MM.1S (cell line): Measurements from ENCODE around the gene JSRP1.
A peak's percentile ranks its signal among the peaks of the same experiment; 100 is the strongest.

Source experiments
- EZH2 ChIP-seq: fragments of 300-600 bp; sonication (generic); optimal IDR thresholded peaks from 2 replicates; pipeline ENCODE3; 2017; ENCODE audit warnings: low read depth, mild to moderate bottlenecking, antibody characterized with exemption, low read length, mixed read lengths
- TF ChIP-seq, protein P1 (sequence below): fragments of 300-600 bp; sonication (generic); IDR thresholded peaks from 2 replicates; pipeline ENCODE4 v1.5.1; 2016; ENCODE audit warnings: antibody characterized with exemption, low read length, mixed read lengths

DNA sequence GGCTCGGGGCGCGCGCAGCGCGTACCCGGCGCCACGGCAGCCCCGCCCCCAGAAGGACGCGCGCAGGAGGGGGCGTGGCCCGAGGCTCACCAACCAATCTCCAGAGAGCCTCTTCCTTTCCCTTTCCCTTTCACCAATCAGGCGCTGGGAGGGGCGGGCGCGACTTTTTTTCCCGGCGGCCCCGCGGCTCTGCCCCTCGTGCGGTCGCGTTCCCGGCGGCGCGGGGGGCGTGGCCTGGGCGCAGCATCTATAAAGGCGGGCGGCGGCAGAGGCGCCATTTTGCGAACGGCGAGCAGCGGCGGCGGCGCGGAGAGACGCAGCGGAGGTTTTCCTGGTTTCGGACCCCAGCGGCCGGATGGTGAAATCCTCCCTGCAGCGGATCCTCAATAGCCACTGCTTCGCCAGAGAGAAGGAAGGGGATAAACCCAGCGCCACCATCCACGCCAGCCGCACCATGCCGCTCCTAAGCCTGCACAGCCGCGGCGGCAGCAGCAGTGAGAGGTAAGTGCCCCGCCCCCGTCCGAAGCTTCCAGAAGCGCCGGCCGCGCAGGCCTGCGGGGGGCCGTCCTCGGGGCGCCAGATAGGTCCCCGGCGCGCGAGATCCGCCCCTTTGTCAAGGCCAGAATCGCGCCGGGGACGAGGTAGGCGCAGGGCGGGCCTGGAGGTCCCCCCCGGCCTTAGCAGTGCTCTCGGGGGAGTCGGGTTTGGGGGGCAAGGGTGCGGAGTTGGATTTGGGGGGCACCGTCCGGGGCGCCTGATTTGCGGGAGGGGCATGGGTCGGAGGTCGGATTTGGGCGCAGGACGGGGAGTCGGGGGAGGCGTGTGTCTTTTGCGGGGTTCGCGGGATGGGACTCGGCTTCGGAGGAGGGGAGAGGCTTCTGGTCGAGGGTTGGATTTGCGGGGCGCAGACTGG is 13.3 kb upstream of the JSRP1 start:
- TF ChIP-seq, protein P1, sequence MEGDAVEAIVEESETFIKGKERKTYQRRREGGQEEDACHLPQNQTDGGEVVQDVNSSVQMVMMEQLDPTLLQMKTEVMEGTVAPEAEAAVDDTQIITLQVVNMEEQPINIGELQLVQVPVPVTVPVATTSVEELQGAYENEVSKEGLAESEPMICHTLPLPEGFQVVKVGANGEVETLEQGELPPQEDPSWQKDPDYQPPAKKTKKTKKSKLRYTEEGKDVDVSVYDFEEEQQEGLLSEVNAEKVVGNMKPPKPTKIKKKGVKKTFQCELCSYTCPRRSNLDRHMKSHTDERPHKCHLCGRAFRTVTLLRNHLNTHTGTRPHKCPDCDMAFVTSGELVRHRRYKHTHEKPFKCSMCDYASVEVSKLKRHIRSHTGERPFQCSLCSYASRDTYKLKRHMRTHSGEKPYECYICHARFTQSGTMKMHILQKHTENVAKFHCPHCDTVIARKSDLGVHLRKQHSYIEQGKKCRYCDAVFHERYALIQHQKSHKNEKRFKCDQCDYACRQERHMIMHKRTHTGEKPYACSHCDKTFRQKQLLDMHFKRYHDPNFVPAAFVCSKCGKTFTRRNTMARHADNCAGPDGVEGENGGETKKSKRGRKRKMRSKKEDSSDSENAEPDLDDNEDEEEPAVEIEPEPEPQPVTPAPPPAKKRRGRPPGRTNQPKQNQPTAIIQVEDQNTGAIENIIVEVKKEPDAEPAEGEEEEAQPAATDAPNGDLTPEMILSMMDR = peak; percentile 25; the same call in 1 of the 2 replicates
- no peak for TF ChIP-seq EZH2
